ENCODE results near the gene ZGPAT.

DNA sequence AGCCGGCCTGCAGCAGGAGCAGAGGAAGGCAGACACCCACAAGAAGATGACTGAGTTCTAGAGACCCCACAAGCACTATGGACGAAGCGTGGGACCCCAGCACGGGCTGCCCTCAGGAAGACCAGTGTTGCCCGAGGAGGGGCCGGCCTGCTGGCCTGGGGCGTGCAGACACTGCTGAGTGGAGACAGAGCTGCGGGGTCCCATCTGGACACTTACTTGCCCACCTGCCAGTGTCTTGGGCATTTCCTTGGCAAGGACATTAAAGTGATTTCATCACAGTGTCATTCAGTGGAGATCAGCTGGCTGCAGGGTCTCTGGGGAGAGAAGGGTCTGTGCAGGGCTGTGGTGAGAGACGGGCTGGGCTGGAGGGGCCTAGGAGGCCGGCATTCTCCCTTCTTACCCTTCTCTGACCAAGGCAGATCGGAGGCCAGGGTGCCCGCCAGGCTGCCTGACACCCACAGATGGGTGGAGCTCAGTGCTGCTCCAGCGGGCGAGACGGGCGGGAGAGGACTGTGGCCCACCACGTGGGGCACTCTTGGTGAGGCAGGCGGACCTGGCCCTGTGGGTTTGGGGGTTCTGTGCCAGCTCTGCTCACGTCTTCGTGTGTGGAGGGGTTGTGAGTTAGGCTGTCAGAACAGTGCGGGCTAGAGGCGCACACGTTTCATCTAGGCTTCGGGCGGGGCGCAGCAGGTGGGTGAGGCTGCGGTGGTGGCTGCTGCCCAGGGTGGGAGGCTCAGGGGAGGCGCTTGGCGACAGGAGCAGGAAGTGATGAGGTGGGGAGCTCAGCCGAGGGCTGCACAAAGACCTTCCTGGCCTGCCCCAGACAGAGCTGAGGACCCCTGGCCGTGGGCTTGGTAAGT lies 28.2 kb downstream of the ZGPAT start, which contains the start of gene LIME1:
- TF ChIP-seq, protein P1, sequence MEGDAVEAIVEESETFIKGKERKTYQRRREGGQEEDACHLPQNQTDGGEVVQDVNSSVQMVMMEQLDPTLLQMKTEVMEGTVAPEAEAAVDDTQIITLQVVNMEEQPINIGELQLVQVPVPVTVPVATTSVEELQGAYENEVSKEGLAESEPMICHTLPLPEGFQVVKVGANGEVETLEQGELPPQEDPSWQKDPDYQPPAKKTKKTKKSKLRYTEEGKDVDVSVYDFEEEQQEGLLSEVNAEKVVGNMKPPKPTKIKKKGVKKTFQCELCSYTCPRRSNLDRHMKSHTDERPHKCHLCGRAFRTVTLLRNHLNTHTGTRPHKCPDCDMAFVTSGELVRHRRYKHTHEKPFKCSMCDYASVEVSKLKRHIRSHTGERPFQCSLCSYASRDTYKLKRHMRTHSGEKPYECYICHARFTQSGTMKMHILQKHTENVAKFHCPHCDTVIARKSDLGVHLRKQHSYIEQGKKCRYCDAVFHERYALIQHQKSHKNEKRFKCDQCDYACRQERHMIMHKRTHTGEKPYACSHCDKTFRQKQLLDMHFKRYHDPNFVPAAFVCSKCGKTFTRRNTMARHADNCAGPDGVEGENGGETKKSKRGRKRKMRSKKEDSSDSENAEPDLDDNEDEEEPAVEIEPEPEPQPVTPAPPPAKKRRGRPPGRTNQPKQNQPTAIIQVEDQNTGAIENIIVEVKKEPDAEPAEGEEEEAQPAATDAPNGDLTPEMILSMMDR (CRISPR knock-in tag; IDR thresholded peaks at IDR 0.05): no peak
- TF ChIP-seq, protein P2, sequence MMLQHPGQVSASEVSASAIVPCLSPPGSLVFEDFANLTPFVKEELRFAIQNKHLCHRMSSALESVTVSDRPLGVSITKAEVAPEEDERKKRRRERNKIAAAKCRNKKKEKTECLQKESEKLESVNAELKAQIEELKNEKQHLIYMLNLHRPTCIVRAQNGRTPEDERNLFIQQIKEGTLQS (CRISPR knock-in tag; IDR thresholded peaks at IDR 0.05): no peak
- TF ChIP-seq RFX5 (IDR thresholded peaks at IDR 0.05; ENCODE audit: low read depth, low read length) (no peak), ZNF549 (CRISPR knock-in tag; IDR thresholded peaks at IDR 0.05) (no peak)
- TF ChIP-seq, protein P3, sequence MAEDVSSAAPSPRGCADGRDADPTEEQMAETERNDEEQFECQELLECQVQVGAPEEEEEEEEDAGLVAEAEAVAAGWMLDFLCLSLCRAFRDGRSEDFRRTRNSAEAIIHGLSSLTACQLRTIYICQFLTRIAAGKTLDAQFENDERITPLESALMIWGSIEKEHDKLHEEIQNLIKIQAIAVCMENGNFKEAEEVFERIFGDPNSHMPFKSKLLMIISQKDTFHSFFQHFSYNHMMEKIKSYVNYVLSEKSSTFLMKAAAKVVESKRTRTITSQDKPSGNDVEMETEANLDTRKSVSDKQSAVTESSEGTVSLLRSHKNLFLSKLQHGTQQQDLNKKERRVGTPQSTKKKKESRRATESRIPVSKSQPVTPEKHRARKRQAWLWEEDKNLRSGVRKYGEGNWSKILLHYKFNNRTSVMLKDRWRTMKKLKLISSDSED (CRISPR knock-in tag; IDR thresholded peaks at IDR 0.05): no peak
- TF ChIP-seq, protein P4, sequence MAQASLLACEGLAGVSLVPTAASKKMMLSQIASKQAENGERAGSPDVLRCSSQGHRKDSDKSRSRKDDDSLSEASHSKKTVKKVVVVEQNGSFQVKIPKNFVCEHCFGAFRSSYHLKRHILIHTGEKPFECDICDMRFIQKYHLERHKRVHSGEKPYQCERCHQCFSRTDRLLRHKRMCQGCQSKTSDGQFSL (CRISPR knock-in tag; IDR thresholded peaks at IDR 0.05): no peak
- TF ChIP-seq, protein P5, sequence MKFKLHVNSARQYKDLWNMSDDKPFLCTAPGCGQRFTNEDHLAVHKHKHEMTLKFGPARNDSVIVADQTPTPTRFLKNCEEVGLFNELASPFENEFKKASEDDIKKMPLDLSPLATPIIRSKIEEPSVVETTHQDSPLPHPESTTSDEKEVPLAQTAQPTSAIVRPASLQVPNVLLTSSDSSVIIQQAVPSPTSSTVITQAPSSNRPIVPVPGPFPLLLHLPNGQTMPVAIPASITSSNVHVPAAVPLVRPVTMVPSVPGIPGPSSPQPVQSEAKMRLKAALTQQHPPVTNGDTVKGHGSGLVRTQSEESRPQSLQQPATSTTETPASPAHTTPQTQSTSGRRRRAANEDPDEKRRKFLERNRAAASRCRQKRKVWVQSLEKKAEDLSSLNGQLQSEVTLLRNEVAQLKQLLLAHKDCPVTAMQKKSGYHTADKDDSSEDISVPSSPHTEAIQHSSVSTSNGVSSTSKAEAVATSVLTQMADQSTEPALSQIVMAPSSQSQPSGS (CRISPR knock-in tag; IDR thresholded peaks at IDR 0.05): no peak
